Astrocyte (in vitro differentiated cells and primary cell): ENCODE data around the gene PLA2G1B. TPM values are rescaled to one million over a fixed set of nuclear protein-coding genes. Genes with fewer than 3 reads are reported as not detected.

Experiments used
- DNase-seq: peaks from one replicate; pipeline ENCODE4 v3.0.0-alpha.2; 2010; ENCODE audit warnings: low read depth
- FAIRE-seq: peaks from 2 replicates; lab custom pipeline; 2011; peaks lifted over from hg19 to GRCh38; lab: Jason Lieb, UNC
- H2AFZ ChIP-seq: 2 replicates; pipeline ENCODE4 v1.6.0; 2012; ENCODE audit warnings: low read depth, low read length, inconsistent platforms
- H3K27ac ChIP-seq: 2 replicates; pipeline ENCODE4 v1.5.1; 2011; ENCODE audit warnings: low read depth, low read length, inconsistent platforms
- H3K27me3 ChIP-seq: 2 replicates; pipeline ENCODE4 v1.6.0; 2011; ENCODE audit warnings: low read length, inconsistent platforms; ENCODE audit not compliant: insufficient read depth
- H3K36me3 ChIP-seq: 2 replicates; pipeline ENCODE4 v1.5.1; 2011; ENCODE audit warnings: low read length, inconsistent platforms; ENCODE audit not compliant: insufficient read depth
- H3K4me1 ChIP-seq: 2 replicates; pipeline ENCODE4 v1.5.1; 2011; ENCODE audit warnings: low read length, inconsistent platforms; ENCODE audit not compliant: insufficient read depth
- H3K4me2 ChIP-seq: 2 replicates; pipeline ENCODE4 v1.6.0; 2012; ENCODE audit warnings: low read length, inconsistent platforms
- H3K4me3 ChIP-seq: 2 replicates; pipeline ENCODE4 v1.5.1; 2011; ENCODE audit warnings: low read depth, mild to moderate bottlenecking, low read length, inconsistent platforms; ENCODE audit not compliant: insufficient read depth
- H3K79me2 ChIP-seq: 2 replicates; pipeline ENCODE4 v1.6.0; 2012; ENCODE audit warnings: mild to moderate bottlenecking, low read length, inconsistent platforms; ENCODE audit not compliant: insufficient read depth
- H3K9ac ChIP-seq: 2 replicates; pipeline ENCODE4 v1.6.0; 2012; ENCODE audit warnings: mild to moderate bottlenecking, low read length, inconsistent platforms
- H3K9me3 ChIP-seq: 2 replicates; pipeline ENCODE4 v1.5.1; 2012; ENCODE audit warnings: low read depth, mild to moderate bottlenecking, low read length, inconsistent platforms; ENCODE audit not compliant: insufficient read depth
- H4K20me1 ChIP-seq: 2 replicates; pipeline ENCODE4 v1.6.0; 2012; ENCODE audit warnings: low read length, inconsistent platforms; ENCODE audit not compliant: insufficient read depth
- H3K27ac Mint-ChIP-seq: one replicate; pipeline ENCODE4 v1.8.0; 2021; ENCODE audit warnings: mild to moderate bottlenecking, mixed read lengths; ENCODE audit not compliant: unreplicated experiment
- H3K27me3 Mint-ChIP-seq: one replicate; pipeline ENCODE4 v1.8.0; 2021; ENCODE audit warnings: low read depth, mixed read lengths; ENCODE audit not compliant: unreplicated experiment
- H3K36me3 Mint-ChIP-seq: one replicate; pipeline ENCODE4 v1.8.0; 2021; ENCODE audit warnings: low read depth, mixed read lengths; ENCODE audit not compliant: unreplicated experiment
- H3K4me1 Mint-ChIP-seq: one replicate; pipeline ENCODE4 v1.8.0; 2021; ENCODE audit warnings: low read depth, mixed read lengths; ENCODE audit not compliant: unreplicated experiment
- H3K4me3 Mint-ChIP-seq: one replicate; pipeline ENCODE4 v1.8.0; 2021; ENCODE audit warnings: mild to moderate bottlenecking, moderate library complexity, mixed read lengths; ENCODE audit not compliant: unreplicated experiment
- H3K9me3 Mint-ChIP-seq: one replicate; pipeline ENCODE4 v1.8.0; 2021; ENCODE audit warnings: mild to moderate bottlenecking, mixed read lengths; ENCODE audit not compliant: unreplicated experiment
- CTCF ChIP-seq: IDR thresholded peaks from 2 replicates; pipeline ENCODE4 v1.5.1; 2011; ENCODE audit warnings: low read depth, mild to moderate bottlenecking, inconsistent platforms, low read length, moderate library complexity; ENCODE audit not compliant: insufficient read depth
- EZH2 ChIP-seq: IDR thresholded peaks from 2 replicates; pipeline ENCODE4 v1.6.1; 2012; ENCODE audit warnings: mild to moderate bottlenecking, low read length, inconsistent platforms; ENCODE audit not compliant: insufficient read depth
- total RNA-seq: library from RNA; stranded (reverse); gene quantifications from 2 replicates; pipeline ENCODE4 v1.2.1, GENCODE V29; 2021

The PLA2G1B gene
- total RNA-seq, 1 donor from 2014 or later, result not detected

GRCh38 chr12:120323772-120324171, 3.8 kb downstream of the PLA2G1B start:
- H2AFZ ChIP-seq, result no peak overlapping the region
- no peaks in the 10 kb centered on the region for H3K9me3 Mint-ChIP-seq
- H3K27ac Mint-ChIP-seq, result no peak overlapping the region
- H3K4me2 ChIP-seq, result no peak overlapping the region
- peaks cover 2% of the 10 kb centered on the region for H3K27me3 ChIP-seq
- H3K36me3 Mint-ChIP-seq, result no peaks in the 10 kb centered on the region
- H3K4me1 Mint-ChIP-seq, result no peaks in the 10 kb centered on the region
- DNase-seq (no peak), FAIRE-seq (no peak)
- no peaks in the 10 kb centered on the region for H3K36me3 ChIP-seq
- peaks cover 8% of the 10 kb centered on the region for H3K27me3 Mint-ChIP-seq
- no peak overlapping the region for H3K9ac ChIP-seq
- H3K4me1 ChIP-seq, result peaks cover 4% of the 10 kb centered on the region
- no peak overlapping the region for H3K27ac ChIP-seq
- no peaks in the 10 kb centered on the region for H3K9me3 ChIP-seq
- H3K79me2 ChIP-seq, result no peaks in the 10 kb centered on the region
- H3K4me3 ChIP-seq, result no peak overlapping the region
- no peaks in the 10 kb centered on the region for H4K20me1 ChIP-seq
- TF ChIP-seq CTCF (no peak), EZH2 (no peak)
- H3K4me3 Mint-ChIP-seq, result no peak overlapping the region

GRCh38 chr12:120321382-120322202, 6.0 kb downstream of the PLA2G1B start:
- TF ChIP-seq EZH2, result no peak
- no peak for TF ChIP-seq CTCF
- FAIRE-seq, result no peak
- no peaks in the 10 kb centered on the region for H3K9me3 ChIP-seq
- H3K27ac Mint-ChIP-seq, result no peak overlapping the region
- H3K27ac ChIP-seq, result no peak overlapping the region
- no peaks in the 10 kb centered on the region for H3K9me3 Mint-ChIP-seq
- H3K4me3 Mint-ChIP-seq, result no peak overlapping the region
- DNase-seq, result no peak
- peaks cover 3% of the 10 kb centered on the region for H3K27me3 Mint-ChIP-seq
- H3K9ac ChIP-seq, result no peak overlapping the region
- no peak overlapping the region for H2AFZ ChIP-seq
- no peaks in the 10 kb centered on the region for H3K36me3 Mint-ChIP-seq
- H3K4me1 ChIP-seq, result peaks cover 8% of the 10 kb centered on the region
- peaks cover 2% of the 10 kb centered on the region for H3K27me3 ChIP-seq
- no peaks in the 10 kb centered on the region for H3K79me2 ChIP-seq
- H3K4me1 Mint-ChIP-seq, result peaks cover 3% of the 10 kb centered on the region
- H3K4me2 ChIP-seq, result no peak overlapping the region
- H3K4me3 ChIP-seq, result no peak overlapping the region
- no peaks in the 10 kb centered on the region for H3K36me3 ChIP-seq
- no peaks in the 10 kb centered on the region for H4K20me1 ChIP-seq
